Placental epithelial cell (primary cell): ENCODE data around the gene CCDC187. TPM values are rescaled to one million over a fixed set of nuclear protein-coding genes. Genes with fewer than 3 reads are reported as not detected.

ENCODE experiments used
- total RNA-seq: library from RNA; depleted of rRNA; stranded (reverse); fragments of >200 nt; gene quantifications from 2 replicates; pipeline ENCODE4 v1.2.3, GENCODE V29; 2012

CCDC187 gene
- not detected in 2 replicates for total RNA-seq

DNA sequence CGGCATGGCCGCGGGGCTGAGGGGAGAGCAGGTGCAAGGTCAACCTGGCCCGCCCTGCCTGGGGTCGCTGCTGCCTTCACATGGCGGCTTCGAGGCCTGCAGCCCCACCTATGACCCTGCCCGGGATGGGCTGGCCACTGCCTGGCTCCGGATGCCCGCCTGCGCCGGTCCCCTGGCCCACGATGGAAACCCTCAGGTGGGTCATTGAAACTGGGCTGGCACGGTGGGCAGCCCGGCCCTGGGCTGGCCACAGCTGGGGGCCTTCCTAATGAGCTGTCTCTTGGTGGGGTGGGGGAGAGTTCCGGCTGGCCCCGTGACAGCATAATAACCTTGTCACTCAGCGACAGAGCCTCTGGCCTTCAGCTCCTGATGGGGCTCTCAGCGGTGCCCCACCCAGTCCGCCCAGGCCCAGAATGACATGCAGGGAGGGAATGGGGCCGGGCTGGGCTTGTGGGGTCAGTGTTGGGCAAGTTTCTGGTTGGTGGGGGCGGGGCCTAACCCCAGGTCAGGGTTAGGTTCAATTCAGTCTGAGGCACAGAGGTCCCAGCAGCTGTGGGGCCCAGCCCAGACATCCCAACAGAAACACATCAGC lies at the start of gene CCDC187:
Gene CCDC187, minus strand, starts transcription at position 270 of the 592 bp plus-strand sequence. Its CDS starts 264 bp downstream, at position 6.

DNA sequence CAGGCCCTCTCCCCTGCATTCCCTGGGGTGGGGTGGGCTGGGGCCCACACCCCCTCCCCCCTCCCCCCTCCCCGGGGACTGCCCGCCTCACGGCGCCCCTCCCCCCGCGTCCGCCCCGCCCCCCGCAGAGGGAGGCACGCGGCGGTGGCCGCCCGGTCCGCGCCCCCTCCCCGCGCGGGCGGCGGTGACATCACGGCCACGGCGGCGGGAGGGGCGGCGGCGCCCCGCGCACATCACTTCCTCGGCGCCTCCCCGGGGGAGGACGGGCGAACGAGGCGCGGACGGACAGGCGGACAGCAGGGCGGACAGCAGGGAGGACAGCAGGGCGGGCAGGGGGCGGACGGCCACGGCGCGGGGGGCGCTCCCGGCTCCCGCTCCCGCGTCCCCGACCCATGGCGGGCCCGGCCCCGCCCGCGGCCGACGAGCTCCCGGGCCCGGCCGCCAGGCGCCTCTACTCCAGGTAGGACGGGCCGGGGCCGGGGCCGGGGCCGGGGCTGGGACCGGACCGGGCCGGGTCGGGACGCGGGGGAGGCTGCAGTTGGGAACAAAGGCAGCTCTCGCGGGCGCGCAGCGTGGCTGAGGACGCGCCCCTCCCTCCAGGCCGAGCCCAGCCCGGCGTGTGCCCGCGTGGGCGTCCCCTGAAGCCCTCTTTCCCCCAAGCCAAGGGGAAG lies 23.5 kb upstream of the CCDC187 start, which contains the start of gene GPSM1:
Gene GPSM1, plus strand, starts transcription at position 236 of the 671 bp plus-strand sequence. Its CDS starts 157 bp downstream, at position 393.

DNA sequence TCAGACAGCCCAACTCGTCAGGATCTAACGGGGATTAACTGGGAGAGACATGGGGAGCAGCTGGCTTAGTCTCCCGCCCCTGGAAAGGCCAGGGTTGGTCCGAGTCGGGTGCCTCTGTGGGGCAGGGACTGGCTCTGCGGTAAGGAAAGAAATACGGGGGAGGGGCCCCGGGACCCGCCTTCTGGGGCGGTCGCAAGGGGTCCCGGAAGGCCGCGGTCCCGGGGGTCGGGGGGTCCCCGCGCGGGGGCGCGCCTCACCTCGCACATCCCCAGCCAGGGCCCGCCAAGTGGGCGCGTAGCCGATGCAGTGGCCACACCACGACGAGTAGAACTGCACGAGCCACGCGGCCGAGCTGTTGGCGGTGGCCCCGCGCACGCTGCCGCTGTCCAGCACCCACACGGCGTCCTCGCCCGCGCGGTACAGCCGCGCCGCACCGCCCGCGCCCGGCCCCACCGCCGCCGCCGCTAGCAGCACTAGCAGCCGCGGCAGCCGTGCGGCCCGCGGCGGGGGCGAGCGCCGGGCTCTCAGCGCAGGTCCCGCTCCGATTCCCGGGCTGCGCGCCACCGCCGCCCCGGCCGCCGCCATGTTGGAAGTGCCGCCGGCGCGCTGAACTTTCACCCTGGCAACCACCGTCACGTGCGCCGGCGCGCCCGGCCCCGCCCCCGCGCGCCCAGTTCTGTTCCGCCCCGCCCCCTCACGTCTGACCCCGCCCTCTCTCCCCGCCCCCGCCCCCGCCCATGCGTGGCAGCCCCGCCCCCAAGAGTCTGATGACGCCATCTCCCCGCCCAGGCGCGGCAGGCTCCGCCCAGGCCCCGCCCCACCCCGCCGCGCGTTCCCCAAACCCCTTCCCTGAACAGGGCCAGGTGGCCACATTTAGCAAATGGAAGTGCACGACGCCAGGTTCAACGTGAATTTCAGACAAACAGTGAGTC lies 58.4 kb downstream of the CCDC187 start, which contains the start of gene QSOX2:
Gene QSOX2, minus strand, starts transcription at position 594 of the 932 bp plus-strand sequence. Its CDS starts 9 bp downstream, at position 585.

DNA sequence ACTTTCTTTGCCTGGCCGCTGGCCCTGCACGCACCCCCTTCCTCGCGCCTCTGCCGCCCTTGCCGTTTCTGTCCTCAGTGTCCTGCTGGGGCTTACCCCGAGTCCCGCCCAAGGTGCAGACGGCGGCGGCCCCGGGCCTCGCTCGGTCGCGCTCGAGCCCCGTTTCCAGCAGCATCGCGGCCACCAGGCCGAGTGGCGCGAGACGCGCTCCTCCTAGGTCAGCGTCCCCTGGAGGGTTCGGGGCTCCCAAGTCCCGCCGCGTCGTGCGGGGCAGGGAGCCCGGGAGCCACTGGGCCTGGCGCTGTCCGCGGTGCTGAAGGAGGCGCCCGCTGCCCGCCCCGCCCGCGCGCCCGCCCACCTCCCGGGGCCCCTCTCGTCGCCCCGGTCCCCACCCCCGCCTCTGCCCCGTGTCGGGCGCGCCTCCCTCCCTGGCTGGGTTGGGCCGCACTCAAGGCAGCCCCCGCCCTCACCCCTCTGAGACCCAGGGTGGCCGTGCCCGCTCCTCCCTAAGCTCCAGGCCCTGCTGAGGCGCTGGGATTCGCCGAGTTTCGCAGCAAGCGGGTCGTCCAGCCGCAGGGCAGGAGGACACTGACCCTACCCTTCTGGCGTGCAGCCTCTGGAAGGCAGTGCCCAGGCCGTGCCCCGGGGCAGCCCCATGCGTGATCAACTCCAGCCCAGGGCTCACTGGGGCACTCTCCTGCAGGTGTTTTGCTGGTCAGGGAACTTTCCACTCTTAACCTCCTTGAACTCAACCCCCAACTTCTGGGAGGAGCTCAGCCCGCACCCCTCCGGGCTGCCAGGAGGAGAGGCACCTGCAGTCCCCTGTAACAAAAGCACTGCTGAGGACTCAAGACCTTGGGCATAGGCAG lies 98.8 kb downstream of the CCDC187 start, which contains the start of gene LHX3:
Gene LHX3, minus strand, starts transcription at position 291 of the 869 bp plus-strand sequence. Its CDS starts 116 bp downstream, at position 175.

Other genes with a start within 250 kb of the CCDC187 start
- 7.9 and 13.8 TPM in 2 replicates for gene NACC2, start 208.8 kb downstream of the CCDC187 start, total RNA-seq
- 38.1 and 61.1 TPM in 2 replicates for gene TMEM250, start 185.2 kb downstream of the CCDC187 start, total RNA-seq
- gene LHX3, start 99.0 kb downstream of the CCDC187 start, total RNA-seq = not detected in 2 replicates
- 4.3 and 10.6 TPM in 2 replicates for gene QSOX2, start 58.3 kb downstream of the CCDC187 start, total RNA-seq
- gene GPSM1, start 23.4 kb upstream of the CCDC187 start, total RNA-seq = 23.6 and 29.0 TPM in 2 replicates
- gene DNLZ, start 59.6 kb upstream of the CCDC187 start, total RNA-seq = 11.0 and 14.3 TPM in 2 replicates
- gene CARD9, start 69.6 kb upstream of the CCDC187 start, total RNA-seq = 4.7 and 7.4 TPM in 2 replicates
- gene SNAPC4, start 96.1 kb upstream of the CCDC187 start, total RNA-seq = 6.7 TPM in 2 replicates
- 29.4 and 33.8 TPM in 2 replicates for gene ENTR1, start 106.5 kb upstream of the CCDC187 start, total RNA-seq
- gene PMPCA, start 106.6 kb upstream of the CCDC187 start, total RNA-seq = 43.3 and 46.3 TPM in 2 replicates
- gene INPP5E, start 135.8 kb upstream of the CCDC187 start, total RNA-seq = 8.2 and 10.0 TPM in 2 replicates
- 35.7 and 44.4 TPM in 2 replicates for gene SEC16A, start 178.9 kb upstream of the CCDC187 start, total RNA-seq
- gene NOTCH1, start 242.0 kb upstream of the CCDC187 start, total RNA-seq = 12.4 and 14.1 TPM in 2 replicates